8988T (cell line): Measurements from ENCODE around the gene ZNF410.
A peak's percentile ranks its signal among the peaks of the same experiment; 100 is the strongest.
"Not testable (repeated sequence)": the region's sequence is repeated elsewhere in the genome, so short reads cannot be mapped to it uniquely, and the experiment has no call there.

Experiments
- DNase-seq: peaks from one replicate; pipeline ENCODE4 v3.0.0; 2011

Gene ZNF410

GRCh38 chr14:73887694-73888459, 1.2 kb downstream of the ZNF410 start:
- DNase-seq = no peak

- no peak for DNase-seq
Measured at GRCh38 chr14:73888460-73888725, 1.7 kb downstream of the ZNF410 start.

GRCh38 chr14:73888971-73889370, 2.3 kb downstream of the ZNF410 start:
- DNase-seq = no peak

GRCh38 chr14:73889376-73889775, 2.7 kb downstream of the ZNF410 start:
- DNase-seq = no peak

GRCh38 chr14:73894180-73894687, 7.6 kb downstream of the ZNF410 start:
- not testable (repeated sequence) for DNase-seq

- DNase-seq = no peak
Measured at GRCh38 chr14:73895939-73896338, 9.3 kb downstream of the ZNF410 start.

GRCh38 chr14:73896521-73896920, 9.9 kb downstream of the ZNF410 start:
- DNase-seq = no peak

- no peak for DNase-seq
Measured at GRCh38 chr14:73903028-73903427, 16.4 kb downstream of the ZNF410 start.

- DNase-seq = no peak
Measured at GRCh38 chr14:73909681-73910080, 23.0 kb downstream of the ZNF410 start.

GRCh38 chr14:73913256-73913655, 26.6 kb downstream of the ZNF410 start:
- DNase-seq = no peak

GRCh38 chr14:73916324-73916723, 29.7 kb downstream of the ZNF410 start:
- DNase-seq = no peak

GRCh38 chr14:73919457-73919856, 32.8 kb downstream of the ZNF410 start:
- not testable (repeated sequence) for DNase-seq

GRCh38 chr14:73924337-73924736, 37.7 kb downstream of the ZNF410 start:
- DNase-seq = no peak

GRCh38 chr14:73935666-73936065, 49.0 kb downstream of the ZNF410 start:
- DNase-seq = no peak

- no peak for DNase-seq
Measured at GRCh38 chr14:73936548-73936947, 49.9 kb downstream of the ZNF410 start.

- no peak for DNase-seq
Measured at GRCh38 chr14:73937012-73937411, 50.4 kb downstream of the ZNF410 start.

- no peak for DNase-seq
Measured at GRCh38 chr14:73942180-73942579, 55.5 kb downstream of the ZNF410 start.

- no peak for DNase-seq
Measured at GRCh38 chr14:73943083-73943482, 56.4 kb downstream of the ZNF410 start.

GRCh38 chr14:73944432-73945158, 57.9 kb downstream of the ZNF410 start:
- no peak for DNase-seq

- no peak for DNase-seq
Measured at GRCh38 chr14:73945159-73945670, 58.6 kb downstream of the ZNF410 start.

- peak; percentile 73 for DNase-seq
Measured at GRCh38 chr14:73949752-73950734, 63.4 kb downstream of the ZNF410 start, which contains the start of the genes COQ6 and FAM161B. TSS of gene COQ6 (plus strand) at chr14:73950302. CDS start at chr14:73950333, 31 bp downstream. TSS of gene FAM161B (minus strand) at chr14:73950094. CDS start at chr14:73950026, 68 bp downstream.

GRCh38 chr14:73953731-73954130, 67.1 kb downstream of the ZNF410 start:
- no peak for DNase-seq

- no peak for DNase-seq
Measured at GRCh38 chr14:73955674-73956073, 69.0 kb downstream of the ZNF410 start.
